H9 (cell line): ENCODE results near the gene DBR1. TPM values are rescaled to one million over a fixed set of nuclear protein-coding genes. Genes with fewer than 3 reads are reported as not detected.

Source experiments
- DNase-seq: peaks from one replicate; pipeline ENCODE4 v3.0.0-alpha.2; 2017
- H2AFZ ChIP-seq: one replicate; pipeline ENCODE4 v1.6.1; 2013; ENCODE audit warnings: mild to moderate bottlenecking, low read length, control low read depth, moderate library complexity
- H2AK5ac ChIP-seq: 2 replicates; pipeline ENCODE4 v1.6.1; 2013; ENCODE audit warnings: low read length, control low read depth, mixed read lengths; ENCODE audit not compliant: insufficient read length
- H2BK120ac ChIP-seq: one replicate; pipeline ENCODE4 v1.6.1; 2013; ENCODE audit warnings: low read depth, mild to moderate bottlenecking, low read length, control low read depth, inconsistent platforms; ENCODE audit not compliant: poor library complexity, severe bottlenecking
- H2BK12ac ChIP-seq: 2 replicates; pipeline ENCODE4 v1.6.1; 2013; ENCODE audit warnings: low read length, control low read depth, mixed read lengths, low read depth; ENCODE audit not compliant: insufficient read length
- H2BK15ac ChIP-seq: 2 replicates; pipeline ENCODE4 v1.6.1; 2013; ENCODE audit warnings: low read depth, low read length, control low read depth
- H2BK20ac ChIP-seq: one replicate; pipeline ENCODE4 v1.6.1; 2013; ENCODE audit warnings: low read depth, mild to moderate bottlenecking, low read length, control low read depth, inconsistent platforms; ENCODE audit not compliant: poor library complexity, severe bottlenecking
- H2BK5ac ChIP-seq: 2 replicates; pipeline ENCODE4 v1.6.1; 2013; ENCODE audit warnings: low read length, control low read depth, mixed read lengths; ENCODE audit not compliant: insufficient read length
- H3K14ac ChIP-seq: 2 replicates; pipeline ENCODE4 v1.6.1; 2013; ENCODE audit warnings: low read length, control low read depth; ENCODE audit not compliant: insufficient read depth
- H3K18ac ChIP-seq: 2 replicates; pipeline ENCODE4 v1.6.1; 2013; ENCODE audit warnings: low read depth, mild to moderate bottlenecking, mixed read lengths, low read length, control low read depth; ENCODE audit not compliant: insufficient read length
- H3K23ac ChIP-seq: 2 replicates; pipeline ENCODE4 v1.6.1; 2013; ENCODE audit warnings: low read length, control low read depth, mixed read lengths, low read depth; ENCODE audit not compliant: insufficient read length
- H3K23me2 ChIP-seq: 2 replicates; pipeline ENCODE4 v1.6.1; 2013; ENCODE audit warnings: low read depth, mild to moderate bottlenecking, mixed read lengths, low read length, control low read depth; ENCODE audit not compliant: insufficient read length, poor library complexity, severe bottlenecking
- H3K27ac ChIP-seq: 2 replicates; pipeline ENCODE4 v1.5.1; 2013; ENCODE audit warnings: low read length, control low read depth, mixed read lengths, low read depth; ENCODE audit not compliant: insufficient read length
- H3K27me3 ChIP-seq: 2 replicates; pipeline ENCODE4 v1.6.1; 2013; ENCODE audit warnings: low read length, control low read depth, inconsistent platforms; ENCODE audit not compliant: insufficient read depth
- H3K4ac ChIP-seq: 2 replicates; pipeline ENCODE4 v1.6.1; 2013; ENCODE audit warnings: low read depth, mild to moderate bottlenecking, control low read depth, inconsistent platforms, low read length, moderate library complexity
- H3K4me1 ChIP-seq: 2 replicates; pipeline ENCODE4 v1.6.1; 2013; ENCODE audit warnings: low read length, control low read depth, inconsistent platforms; ENCODE audit not compliant: insufficient read depth
- H3K4me2 ChIP-seq: 2 replicates; pipeline ENCODE4 v1.6.1; 2013; ENCODE audit warnings: low read length, control low read depth, mixed read lengths; ENCODE audit not compliant: insufficient read length, insufficient read depth
- H3K56ac ChIP-seq: 2 replicates; pipeline ENCODE4 v1.6.1; 2013; ENCODE audit warnings: low read depth, mild to moderate bottlenecking, mixed read lengths, low read length, control low read depth; ENCODE audit not compliant: insufficient read length
- H3K79me1 ChIP-seq: 2 replicates; pipeline ENCODE4 v1.6.1; 2013; ENCODE audit warnings: low read depth, mild to moderate bottlenecking, moderate library complexity, low read length, control low read depth, inconsistent platforms; ENCODE audit not compliant: insufficient read depth, poor library complexity, severe bottlenecking
- H3K79me2 ChIP-seq: 2 replicates; pipeline ENCODE4 v1.6.1; 2013; ENCODE audit warnings: low read length, control low read depth, inconsistent platforms; ENCODE audit not compliant: insufficient read depth
- H3K9ac ChIP-seq: 2 replicates; pipeline ENCODE4 v1.6.1; 2013; ENCODE audit warnings: low read length, control low read depth, mixed read lengths; ENCODE audit not compliant: insufficient read length; ENCODE audit errors: extremely low read depth
- H3K9me3 ChIP-seq: one replicate; pipeline ENCODE4 v1.6.1; 2013; ENCODE audit warnings: low read depth, low read length, inconsistent platforms; ENCODE audit not compliant: control insufficient read depth
- H3T11ph ChIP-seq: one replicate; pipeline ENCODE4 v1.6.1; 2013; ENCODE audit warnings: mild to moderate bottlenecking, low read length, control low read depth, inconsistent platforms
- H4K20me1 ChIP-seq: one replicate; pipeline ENCODE4 v1.6.1; 2013; ENCODE audit not compliant: control insufficient read depth, insufficient read length, insufficient read depth
- H4K5ac ChIP-seq: 2 replicates; pipeline ENCODE4 v1.6.1; 2013; ENCODE audit warnings: low read depth, mild to moderate bottlenecking, mixed read lengths, low read length, control low read depth; ENCODE audit not compliant: insufficient read length
- H4K8ac ChIP-seq: replicated peaks from 2 replicates; pipeline ENCODE4 v1.6.1; 2013; ENCODE audit warnings: low read length, control low read depth, mixed read lengths, low read depth; ENCODE audit not compliant: insufficient read length
- H4K91ac ChIP-seq: 2 replicates; pipeline ENCODE4 v1.6.1; 2013; ENCODE audit warnings: low read depth, mild to moderate bottlenecking, moderate library complexity, mixed read lengths, low read length, control low read depth; ENCODE audit not compliant: insufficient read length
- H3K27ac Mint-ChIP-seq, 3 experiments: 2 replicates in 2 of 3; 3 replicates in 1 of 3; pipeline ENCODE4 v1.8.0; 2020 to 2021; ENCODE audit warnings: mixed read lengths in 3 of 3, mild to moderate bottlenecking in 1 of 3, moderate library complexity in 1 of 3
- H3K27me3 Mint-ChIP-seq: 2 replicates; pipeline ENCODE4 v1.8.0; 2021; ENCODE audit warnings: low read depth, mild to moderate bottlenecking, moderate library complexity, mixed read lengths
- H3K36me3 Mint-ChIP-seq, 3 experiments: 2 replicates in 2 of 3; 3 replicates in 1 of 3; pipeline ENCODE4 v1.8.0; 2020 to 2021; ENCODE audit warnings: low read depth in 3 of 3, mixed read lengths in 3 of 3; ENCODE audit not compliant: insufficient read depth in 1 of 3
- H3K4me1 Mint-ChIP-seq, 2 experiments: 2 replicates each; pipeline ENCODE4 v1.8.0; 2020; ENCODE audit warnings: mixed read lengths in 2 of 2
- H3K4me3 Mint-ChIP-seq, 2 experiments: 2 replicates in 1 of 2; 3 replicates in 1 of 2; pipeline ENCODE4 v1.8.0; 2020 to 2021; ENCODE audit warnings: mild to moderate bottlenecking in 2 of 2, mixed read lengths in 2 of 2, moderate library complexity in 1 of 2
- H3K9me3 Mint-ChIP-seq, 2 experiments: 2 replicates in 1 of 2; 3 replicates in 1 of 2; pipeline ENCODE4 v1.8.0; 2020; ENCODE audit warnings: mild to moderate bottlenecking in 2 of 2, mixed read lengths in 2 of 2, moderate library complexity in 1 of 2
- CTCF ChIP-seq: fragments of 200-600 bp; sonication (generic); conservative IDR thresholded peaks from 3 replicates; pipeline ENCODE4 v1.8.0; 2021; ENCODE audit warnings: antibody characterized with exemption, mild to moderate bottlenecking
- WGBS: extraction: QIAGEN DNeasy Blood & Tissue Kit; methylation state at CpG from one replicate; pipeline ENCODE4 v1.1.7; 2013; ENCODE audit warnings: missing lambda C conversion rate, low lambda C conversion rate, mixed read lengths; ENCODE audit not compliant: insufficient read length; ENCODE audit errors: extremely low coverage; 5-methylcytosine and 5-hydroxymethylcytosine counted together
- total RNA-seq: library from RNA; stranded (reverse); gene quantifications from 2 replicates; pipeline ENCODE4 v1.2.1, GENCODE V29; 2021

Gene DBR1
- total RNA-seq, 1 experiment from 2014 or later = 21.6 TPM

GRCh38 chr3:138132239-138132638 lies 42.5 kb downstream of the DBR1 start, which contains the start of gene A4GNT:
Gene A4GNT, minus strand, starts transcription at chr3:138132390. Its CDS starts 1,134 bp downstream, at chr3:138131256.
- Histone ChIP-seq H4K8ac (no peak within 1 kb of the TSS), H3K79me1 (no peaks in the 10 kb centered on the region), H2AFZ (no peak within 1 kb of the TSS), H4K91ac (no peak within 1 kb of the TSS), H3K79me2 (no peaks in the 10 kb centered on the region), H3T11ph (no peak within 1 kb of the TSS), H3K4ac (no peak within 1 kb of the TSS), H3K9me3 (no peaks in the 10 kb centered on the region), H2AK5ac (no peak within 1 kb of the TSS), H3K27ac (no peak within 1 kb of the TSS), H2BK5ac (no peak within 1 kb of the TSS), H2BK15ac (no peak within 1 kb of the TSS), H3K23ac (no peak within 1 kb of the TSS), H3K56ac (no peak within 1 kb of the TSS), H3K18ac (no peak within 1 kb of the TSS), H3K27me3 (no peaks in the 10 kb centered on the region), H3K23me2 (no peaks in the 10 kb centered on the region), H2BK12ac (no peak within 1 kb of the TSS), H2BK20ac (no peak within 1 kb of the TSS), H2BK120ac (no peak within 1 kb of the TSS), H3K14ac (no peak within 1 kb of the TSS), H4K5ac (no peak within 1 kb of the TSS), H3K9ac (no peak within 1 kb of the TSS), H3K4me2 (no peak within 1 kb of the TSS), H3K4me1 (no peaks in the 10 kb centered on the region), H4K20me1 (no peaks in the 10 kb centered on the region)
- WGBS = no CpG with 5 or more reads among the region's 1 CpG
- Mint-ChIP-seq H3K27me3 (peaks cover 3% of the 10 kb centered on the region; the same call in 1 of the 2 replicates), H3K9me3 (no peaks in the 10 kb centered on the region), H3K36me3 (no peaks in the 10 kb centered on the region), H3K4me3 (no peak within 1 kb of the TSS), H3K27ac (no peak within 1 kb of the TSS; a peak in 2 of 7 replicates), H3K4me1 (no peaks in the 10 kb centered on the region)
- no peak for TF ChIP-seq CTCF
- DNase-seq = no peak
